NB4 (cell line): ENCODE measurements around the gene SKOR1.

ENCODE experiments used
- DNase-seq: peaks from one replicate; pipeline ENCODE4 v3.0.0; 2010; ENCODE audit warnings: low read depth
- H3K4me3 ChIP-seq: one replicate; pipeline ENCODE4 v1.5.1; 2011; ENCODE audit warnings: mild to moderate bottlenecking, low read depth, low read length, moderate library complexity
- MYC ChIP-seq: IDR thresholded peaks from 2 replicates; pipeline ENCODE4 v1.6.1; 2011; ENCODE audit warnings: low read depth, low read length
- POLR2A ChIP-seq: IDR thresholded peaks from 2 replicates; pipeline ENCODE4 v1.6.1; 2011; ENCODE audit warnings: mild to moderate bottlenecking; ENCODE audit not compliant: insufficient read length; ENCODE audit errors: extremely low read depth
- TF ChIP-seq, protein P1 (sequence below): IDR thresholded peaks from one replicate; pipeline ENCODE4 v1.5.1; 2012; ENCODE audit warnings: low read depth, low read length
- TF ChIP-seq, protein P2 (sequence below): IDR thresholded peaks from 2 replicates; pipeline ENCODE4 v1.6.1; 2011; ENCODE audit warnings: low read depth, low read length

Gene SKOR1

DNA sequence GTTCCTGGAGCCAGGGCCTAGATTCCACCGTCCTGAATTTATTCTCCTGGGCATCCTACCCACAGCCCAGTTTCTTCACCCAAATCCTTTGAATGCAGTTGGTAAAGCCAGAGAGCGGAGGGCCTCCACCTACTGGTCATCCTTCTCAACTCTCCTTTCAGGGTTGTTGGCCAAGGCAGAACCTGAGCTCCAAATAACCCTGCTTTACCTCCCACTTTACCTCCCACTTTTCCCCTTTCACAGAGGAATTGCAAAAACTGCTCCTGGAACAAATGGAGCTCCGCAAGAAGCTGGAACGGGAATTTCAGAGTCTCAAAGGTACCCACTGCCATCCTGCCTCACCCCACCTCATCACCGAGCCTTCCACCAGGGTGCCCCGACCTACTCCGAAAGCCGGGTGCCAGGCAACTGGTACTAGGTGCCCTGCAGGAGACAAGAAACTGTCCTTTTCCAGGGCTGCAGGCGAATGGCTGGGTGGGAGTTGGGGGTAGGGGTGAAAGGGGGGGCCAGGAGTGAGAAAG, 6.8 kb downstream of the SKOR1 start:
- TF ChIP-seq, protein P1, sequence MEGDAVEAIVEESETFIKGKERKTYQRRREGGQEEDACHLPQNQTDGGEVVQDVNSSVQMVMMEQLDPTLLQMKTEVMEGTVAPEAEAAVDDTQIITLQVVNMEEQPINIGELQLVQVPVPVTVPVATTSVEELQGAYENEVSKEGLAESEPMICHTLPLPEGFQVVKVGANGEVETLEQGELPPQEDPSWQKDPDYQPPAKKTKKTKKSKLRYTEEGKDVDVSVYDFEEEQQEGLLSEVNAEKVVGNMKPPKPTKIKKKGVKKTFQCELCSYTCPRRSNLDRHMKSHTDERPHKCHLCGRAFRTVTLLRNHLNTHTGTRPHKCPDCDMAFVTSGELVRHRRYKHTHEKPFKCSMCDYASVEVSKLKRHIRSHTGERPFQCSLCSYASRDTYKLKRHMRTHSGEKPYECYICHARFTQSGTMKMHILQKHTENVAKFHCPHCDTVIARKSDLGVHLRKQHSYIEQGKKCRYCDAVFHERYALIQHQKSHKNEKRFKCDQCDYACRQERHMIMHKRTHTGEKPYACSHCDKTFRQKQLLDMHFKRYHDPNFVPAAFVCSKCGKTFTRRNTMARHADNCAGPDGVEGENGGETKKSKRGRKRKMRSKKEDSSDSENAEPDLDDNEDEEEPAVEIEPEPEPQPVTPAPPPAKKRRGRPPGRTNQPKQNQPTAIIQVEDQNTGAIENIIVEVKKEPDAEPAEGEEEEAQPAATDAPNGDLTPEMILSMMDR = peak; percentile 41
- TF ChIP-seq POLR2A = no peak
- peak; percentile 59 for DNase-seq
- H3K4me3 ChIP-seq = no peak overlapping the region

DNA sequence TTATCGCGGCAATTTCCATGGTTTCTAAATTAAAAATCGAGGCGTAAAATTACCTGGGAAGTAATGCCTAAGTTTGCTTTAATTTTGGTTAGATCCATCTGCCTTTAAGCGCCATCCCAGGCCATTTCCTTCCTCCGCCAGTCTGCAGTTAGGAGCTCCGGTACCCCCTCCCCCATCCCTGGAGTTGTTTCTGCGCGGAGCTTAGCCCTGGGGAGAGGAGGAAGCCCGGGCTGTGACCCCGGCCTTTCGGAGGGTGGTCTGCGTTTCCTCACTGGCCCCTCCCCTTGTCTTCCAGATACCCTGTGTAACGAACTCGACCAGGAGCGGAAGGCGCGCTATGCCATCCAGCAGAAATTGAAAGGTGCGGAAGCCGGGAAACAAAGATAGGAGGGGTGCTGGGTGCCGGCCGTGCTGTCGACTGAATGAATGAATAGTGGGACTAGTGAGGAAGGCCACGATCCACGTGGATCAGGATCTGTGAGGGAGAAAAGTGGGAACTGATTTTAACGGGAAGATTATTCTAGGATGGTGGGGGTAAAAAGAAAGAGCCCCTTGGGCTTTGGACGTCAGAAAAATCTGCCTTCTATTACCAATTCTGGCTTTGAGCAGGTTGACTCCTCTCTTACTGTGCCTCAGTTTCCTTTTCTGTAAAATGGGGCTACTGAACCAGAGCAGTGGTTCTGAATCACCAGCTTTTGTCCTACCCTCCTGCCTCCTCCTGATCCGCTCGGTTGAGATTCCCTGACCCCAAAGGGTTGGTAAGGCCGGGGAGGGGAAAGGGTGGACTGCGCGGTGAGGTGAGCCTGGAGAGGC, 7.8 kb downstream of the SKOR1 start:
- H3K4me3 ChIP-seq = no peak overlapping the region
- no peak for DNase-seq
- TF ChIP-seq POLR2A (no peak), MYC (no peak)
- TF ChIP-seq, protein P2, sequence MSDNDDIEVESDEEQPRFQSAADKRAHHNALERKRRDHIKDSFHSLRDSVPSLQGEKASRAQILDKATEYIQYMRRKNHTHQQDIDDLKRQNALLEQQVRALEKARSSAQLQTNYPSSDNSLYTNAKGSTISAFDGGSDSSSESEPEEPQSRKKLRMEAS = no peak
- TF ChIP-seq, protein P1 = no peak

DNA sequence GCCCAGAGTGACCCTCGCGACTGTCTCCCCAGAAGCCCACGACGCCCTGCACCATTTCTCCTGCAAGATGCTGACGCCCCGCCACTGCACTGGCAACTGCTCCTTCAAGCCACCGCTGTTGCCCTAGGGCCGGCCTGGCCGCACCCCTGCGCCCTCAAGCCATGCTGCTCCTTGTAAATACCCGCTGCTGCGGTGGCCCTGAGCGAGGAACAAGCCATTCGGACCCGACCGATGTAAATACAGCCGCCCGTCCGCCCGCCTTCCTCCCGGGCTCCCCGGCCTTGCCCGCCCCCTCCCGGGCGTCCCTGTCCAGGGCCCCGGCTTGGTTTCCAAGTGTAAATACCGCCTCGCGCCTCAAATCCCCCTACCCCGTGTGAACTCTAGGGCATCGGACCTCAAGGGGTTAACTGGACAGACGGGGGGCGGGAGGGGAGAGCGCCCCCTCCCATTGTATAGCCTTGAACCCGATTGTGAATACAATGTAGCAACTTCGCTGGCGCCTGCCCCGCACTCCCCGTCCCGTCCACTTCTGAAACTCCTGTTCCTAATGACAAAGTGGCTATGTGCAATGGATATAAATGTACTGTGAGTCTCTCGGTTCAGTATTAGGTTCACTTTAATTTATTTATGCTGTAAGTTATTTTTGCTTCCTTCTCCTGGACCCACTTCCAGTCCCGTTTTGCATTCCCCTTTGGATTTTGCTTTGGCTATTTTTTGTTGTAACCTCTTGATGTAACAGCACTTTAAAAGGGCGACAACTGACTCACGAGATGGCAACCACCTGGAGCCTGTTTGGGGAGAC, 8.6 kb downstream of the SKOR1 start:
- no peak for TF ChIP-seq MYC
- TF ChIP-seq, protein P1 = peak; percentile 51
- TF ChIP-seq, protein P2 = 0 out of 2 replicates have a peak, but pooled peaks have one; percentile 16
- TF ChIP-seq POLR2A = no peak
- H3K4me3 ChIP-seq = peak overlapping the region; percentile 36
- DNase-seq = peak; percentile 84

DNA sequence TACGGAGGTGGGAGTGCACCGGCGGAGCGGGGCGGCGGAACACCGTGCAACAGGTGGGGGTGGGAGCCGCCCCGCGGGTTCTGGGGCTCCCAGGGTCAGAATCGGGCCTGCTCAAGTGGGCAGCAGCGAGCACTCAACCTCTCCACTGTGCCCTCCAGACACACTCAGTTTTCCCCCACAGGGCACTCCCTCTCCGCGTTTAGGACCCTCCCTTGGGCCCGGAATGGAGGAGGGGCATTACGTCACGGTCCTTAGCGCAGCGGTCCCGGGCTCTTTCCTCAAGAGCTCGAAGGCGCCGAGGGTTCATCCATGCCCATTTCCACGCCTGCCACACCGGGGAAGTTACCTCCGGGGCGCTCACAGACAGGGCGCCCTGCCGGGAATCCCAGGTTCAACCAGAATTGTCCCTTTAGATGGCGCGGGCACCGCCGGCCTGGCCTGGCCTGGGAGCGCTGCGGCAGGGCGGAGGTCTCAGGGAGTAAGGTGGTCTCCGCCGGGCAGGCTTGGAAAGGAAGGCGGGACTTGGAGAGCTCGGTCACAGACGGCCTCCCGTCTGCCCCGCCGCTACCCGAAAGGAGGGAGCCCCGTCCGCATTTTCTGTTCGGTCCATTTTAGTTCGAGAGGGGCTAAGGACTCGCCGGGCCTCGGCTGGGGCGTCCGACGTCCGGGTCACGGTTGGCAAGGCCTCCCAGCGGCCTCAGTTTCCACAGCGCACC, 9.4 kb downstream of the SKOR1 start:
- TF ChIP-seq, protein P1 = no peak
- no peak for TF ChIP-seq POLR2A
- TF ChIP-seq, protein P2 = no peak
- TF ChIP-seq MYC = no peak
- DNase-seq = no peak
- H3K4me3 ChIP-seq = no peak overlapping the region

DNA sequence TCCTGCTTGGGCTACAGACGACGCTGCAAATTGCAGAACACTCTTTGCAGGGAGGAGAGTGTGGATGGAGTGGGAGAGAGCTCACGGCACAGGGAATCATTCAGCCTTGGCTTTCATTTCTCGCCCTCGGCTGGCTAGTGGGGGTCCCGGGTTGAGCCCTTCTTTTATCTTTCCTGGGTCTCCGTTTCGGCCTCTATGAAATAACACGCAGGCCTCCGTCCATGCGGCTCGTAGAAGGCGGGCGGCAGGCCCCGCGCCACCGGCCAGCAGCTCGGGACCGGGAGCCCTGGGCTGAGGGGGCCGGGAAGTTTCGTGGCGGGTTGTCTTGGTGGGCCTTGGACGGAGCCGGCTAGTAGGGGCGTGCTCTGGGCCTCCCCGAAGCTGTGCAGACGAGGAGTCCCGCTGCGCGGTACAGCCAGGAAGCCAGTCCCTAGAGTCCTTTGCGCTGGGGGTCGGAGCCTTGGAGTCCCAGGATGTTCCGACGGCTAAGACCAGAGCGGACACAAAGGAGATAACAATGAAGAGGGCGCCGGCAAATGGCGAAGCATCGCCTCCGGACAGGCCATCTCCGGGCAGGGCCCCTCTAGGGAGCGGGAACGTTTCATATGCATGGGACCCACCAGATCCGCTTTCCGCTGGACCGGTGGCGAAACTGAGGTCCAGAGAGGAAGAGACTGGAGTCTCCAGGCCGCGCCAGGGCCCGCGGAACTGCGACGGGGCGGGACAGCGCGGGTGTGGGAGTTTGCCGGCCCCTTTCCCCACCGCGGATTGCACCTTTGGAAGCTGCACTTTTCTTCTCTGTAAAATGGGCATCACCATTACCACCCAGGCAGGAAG, 10.2 kb downstream of the SKOR1 start:
- TF ChIP-seq, protein P1 = no peak
- TF ChIP-seq POLR2A = no peak
- TF ChIP-seq, protein P2 = no peak
- no peak for TF ChIP-seq MYC
- DNase-seq = no peak
- H3K4me3 ChIP-seq = no peak overlapping the region
